ENCODE results near the gene CCL16.

DNA sequence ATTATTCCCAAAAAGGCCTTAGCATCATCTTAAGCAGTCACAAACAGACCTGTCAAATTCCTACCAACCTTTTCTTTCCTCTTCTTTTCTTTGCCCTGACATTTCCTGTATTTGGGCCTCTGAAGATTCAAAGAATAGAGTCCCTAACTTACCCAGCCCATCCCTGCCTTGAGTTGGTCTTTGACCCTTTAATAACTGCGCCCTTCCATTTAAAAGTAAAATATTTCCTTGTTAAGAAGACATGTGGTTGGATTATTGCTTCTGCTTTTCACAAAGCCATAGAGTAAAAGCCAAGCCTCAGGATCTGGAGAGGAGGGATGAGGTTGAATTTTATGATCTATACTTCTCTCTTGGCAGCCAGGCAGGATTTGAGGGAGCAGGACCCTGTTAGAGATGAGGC, 49.7 kb upstream of the CCL16 start:
- TF ChIP-seq, protein P1, sequence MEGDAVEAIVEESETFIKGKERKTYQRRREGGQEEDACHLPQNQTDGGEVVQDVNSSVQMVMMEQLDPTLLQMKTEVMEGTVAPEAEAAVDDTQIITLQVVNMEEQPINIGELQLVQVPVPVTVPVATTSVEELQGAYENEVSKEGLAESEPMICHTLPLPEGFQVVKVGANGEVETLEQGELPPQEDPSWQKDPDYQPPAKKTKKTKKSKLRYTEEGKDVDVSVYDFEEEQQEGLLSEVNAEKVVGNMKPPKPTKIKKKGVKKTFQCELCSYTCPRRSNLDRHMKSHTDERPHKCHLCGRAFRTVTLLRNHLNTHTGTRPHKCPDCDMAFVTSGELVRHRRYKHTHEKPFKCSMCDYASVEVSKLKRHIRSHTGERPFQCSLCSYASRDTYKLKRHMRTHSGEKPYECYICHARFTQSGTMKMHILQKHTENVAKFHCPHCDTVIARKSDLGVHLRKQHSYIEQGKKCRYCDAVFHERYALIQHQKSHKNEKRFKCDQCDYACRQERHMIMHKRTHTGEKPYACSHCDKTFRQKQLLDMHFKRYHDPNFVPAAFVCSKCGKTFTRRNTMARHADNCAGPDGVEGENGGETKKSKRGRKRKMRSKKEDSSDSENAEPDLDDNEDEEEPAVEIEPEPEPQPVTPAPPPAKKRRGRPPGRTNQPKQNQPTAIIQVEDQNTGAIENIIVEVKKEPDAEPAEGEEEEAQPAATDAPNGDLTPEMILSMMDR (conservative IDR thresholded peaks at IDR 0.05; ENCODE audit: low read length) = no peak
- no peak for TF ChIP-seq EZH2phosphoT487 (IDR thresholded peaks at IDR 0.05; ENCODE audit: borderline replicate concordance, low read depth, low read length)
